Thyroid gland (tissue), 4 donors: ENCODE data around the gene ANKRD7. TPM values are rescaled to one million over a fixed set of nuclear protein-coding genes. Genes with fewer than 3 reads are reported as not detected.

Experiments used
- DNase-seq, 2 donors: peaks; one replicate each; pipeline ENCODE4 v3.0.0-alpha.2; 2019
- H3K27ac ChIP-seq, 3 donors: fragments of 200-600 bp; sonication (generic); 1 replicate in 2 of 3; 2 replicates in 1 of 3; pipeline ENCODE4 v1.5.1; 2016 to 2019; ENCODE audit warnings: mild to moderate bottlenecking in 1 of 3, moderate library complexity in 1 of 3
- H3K27me3 ChIP-seq: fragments of 200-600 bp; sonication (generic); one replicate; pipeline ENCODE4 v1.5.1; 2019
- H3K36me3 ChIP-seq, 2 donors: fragments of 200-600 bp; sonication (generic); one replicate each; pipeline ENCODE4 v1.5.1; 2016 to 2019
- H3K4me1 ChIP-seq, 2 donors: fragments of 200-600 bp; sonication (generic); one replicate each; pipeline ENCODE4 v1.5.1; 2017 to 2019
- H3K4me3 ChIP-seq, 3 donors: fragments of 200-600 bp; sonication (generic); replicated peaks in 1 of 3; 1 replicate in 2 of 3; 2 replicates in 1 of 3; pipeline ENCODE4 v1.5.1; 2016; ENCODE audit warnings: mild to moderate bottlenecking in 1 of 3
- H3K9me3 ChIP-seq: fragments of 200-600 bp; sonication (generic); one replicate; pipeline ENCODE4 v1.5.1; 2017
- CTCF ChIP-seq, 6 experiments: fragments of 200-600 bp in 3 of 6; fragments of 450-650 bp in 3 of 6; sonication (generic) in 3 of 6; IDR thresholded peaks; one replicate each; pipeline ENCODE4 v1.5.1; 2016 to 2019; ENCODE audit warnings: antibody characterized with exemption in 6 of 6, mild to moderate bottlenecking in 2 of 6, inconsistent platforms in 1 of 6, moderate library complexity in 1 of 6
- POLR2A ChIP-seq, 2 donors: fragments of 450-650 bp; IDR thresholded peaks; one replicate each; pipeline ENCODE4 v1.6.1; 2017; ENCODE audit warnings: antibody characterized with exemption in 2 of 2, mild to moderate bottlenecking in 2 of 2, moderate library complexity in 1 of 2
- WGBS, 2 donors: methylation state at CpG; one replicate each; pipeline ENCODE4 v1.1.5; 2017; 5-methylcytosine and 5-hydroxymethylcytosine counted together
- intact Hi-C: fragments of 100-400 bp; cut with DNase I; formaldehyde crosslinking; loops from one replicate; pipeline ENCODE4 v1.15.1; 2023
- total RNA-seq, 4 donors: library from RNA; depleted of rRNA; stranded (reverse); fragments of >200 nt; gene quantifications; one replicate each; pipeline ENCODE4 v1.2.3, GENCODE V29; 2016

ANKRD7 gene
- total RNA-seq, 4 donors from 2014 or later = 3.3 to 8.2 (median 5.1) TPM

GRCh38 chr7:118217210-118217619, 7.3 kb upstream of the ANKRD7 start:
- no peak for DNase-seq
- H3K4me1 ChIP-seq = no peaks in the 10 kb centered on the region
- 67 to 70% methylated on average over 1 of the region's 1 CpG for WGBS, 2 donors
- no peaks in the 10 kb centered on the region for H3K36me3 ChIP-seq
- H3K4me3 ChIP-seq = no peak overlapping the region
- H3K27ac ChIP-seq = no peak overlapping the region
- H3K9me3 ChIP-seq = no peaks in the 10 kb centered on the region
- no peaks in the 10 kb centered on the region for H3K27me3 ChIP-seq
- intact Hi-C loops = no loop called here
- TF ChIP-seq POLR2A (IDR thresholded peaks at IDR 0.05) = no peak
- no peak for TF ChIP-seq CTCF (IDR thresholded peaks at IDR 0.05)

GRCh38 chr7:118218413-118219156, 5.9 kb upstream of the ANKRD7 start:
- Histone ChIP-seq H3K27ac (no peak overlapping the region), H3K4me3 (no peak overlapping the region), H3K27me3 (no peaks in the 10 kb centered on the region), H3K36me3 (no peaks in the 10 kb centered on the region), H3K9me3 (no peaks in the 10 kb centered on the region), H3K4me1 (no peaks in the 10 kb centered on the region)
- DNase-seq = no peak
- intact Hi-C loops = no loop called here
- TF ChIP-seq POLR2A (IDR thresholded peaks at IDR 0.05) (no peak), CTCF (IDR thresholded peaks at IDR 0.05) (no peak)
- 75 to 82% methylated on average over 8 of the region's 8 CpGs for WGBS, 2 donors

GRCh38 chr7:118219157-118219512, 5.4 kb upstream of the ANKRD7 start:
- TF ChIP-seq POLR2A (IDR thresholded peaks at IDR 0.05) = no peak
- TF ChIP-seq CTCF (IDR thresholded peaks at IDR 0.05) = no peak
- no peak overlapping the region for H3K4me3 ChIP-seq
- no peaks in the 10 kb centered on the region for H3K27me3 ChIP-seq
- H3K27ac ChIP-seq = no peak overlapping the region
- WGBS, 2 donors = 90 to 94% methylated on average over 3 of the region's 3 CpGs
- intact Hi-C loops = no loop called here
- no peaks in the 10 kb centered on the region for H3K4me1 ChIP-seq
- H3K9me3 ChIP-seq = no peaks in the 10 kb centered on the region
- no peak for DNase-seq
- H3K36me3 ChIP-seq = no peaks in the 10 kb centered on the region

- TF ChIP-seq POLR2A (IDR thresholded peaks at IDR 0.05) (no peak), CTCF (IDR thresholded peaks at IDR 0.05) (no peak)
- 59 to 74% methylated on average over 3 of the region's 3 CpGs for WGBS, 2 donors
- DNase-seq = no peak
- no peaks in the 10 kb centered on the region for H3K9me3 ChIP-seq
- no peak overlapping the region for H3K27ac ChIP-seq
- no peaks in the 10 kb centered on the region for H3K36me3 ChIP-seq
- H3K4me3 ChIP-seq = no peak overlapping the region
- no peaks in the 10 kb centered on the region for H3K4me1 ChIP-seq
- intact Hi-C loops = no loop called here
- no peaks in the 10 kb centered on the region for H3K27me3 ChIP-seq
These were observed 3.9 kb upstream of the ANKRD7 start for GRCh38 chr7:118220583-118220982.

- no peak overlapping the region for H3K27ac ChIP-seq
- H3K4me1 ChIP-seq = no peaks in the 10 kb centered on the region
- intact Hi-C loops = no loop called here
- H3K36me3 ChIP-seq = no peaks in the 10 kb centered on the region
- H3K27me3 ChIP-seq = no peaks in the 10 kb centered on the region
- H3K9me3 ChIP-seq = no peaks in the 10 kb centered on the region
- WGBS, 2 donors = 80 to 83% methylated on average over 1 of the region's 1 CpG
- no peak overlapping the region for H3K4me3 ChIP-seq
- no peak for DNase-seq
- TF ChIP-seq POLR2A (IDR thresholded peaks at IDR 0.05) = no peak
- TF ChIP-seq CTCF (IDR thresholded peaks at IDR 0.05) = no peak
These were observed 1.9 kb upstream of the ANKRD7 start for GRCh38 chr7:118222591-118222990.
